ENCODE data around the gene HOXD9.

Gene HOXD9

GRCh38 chr2:176152350-176153181 lies 30.0 kb downstream of the HOXD9 start:
- DNase-seq (ENCODE audit: low spot score), result no peak

- no peak for DNase-seq (ENCODE audit: low spot score)
These were observed 32.2 kb downstream of the HOXD9 start for GRCh38 chr2:176154576-176155252.

- no peak for DNase-seq (ENCODE audit: low spot score)
These were observed 33.0 kb downstream of the HOXD9 start for GRCh38 chr2:176155356-176156044.

- DNase-seq (ENCODE audit: low spot score), result no peak
These were observed 33.8 kb downstream of the HOXD9 start for GRCh38 chr2:176156301-176156806.

- no peak for DNase-seq (ENCODE audit: low spot score)
These were observed 34.4 kb downstream of the HOXD9 start, which contains the start of gene HOXD3 for GRCh38 chr2:176156807-176157498. Gene HOXD3 (plus strand): TSS chr2:176157307. CDS start chr2:176169115, 11,808 bp downstream.

- DNase-seq (ENCODE audit: low spot score), result no peak
These were observed 35.1 kb downstream of the HOXD9 start for GRCh38 chr2:176157499-176158185.

GRCh38 chr2:176158186-176158591 lies 35.7 kb downstream of the HOXD9 start:
- no peak for DNase-seq (ENCODE audit: low spot score)

GRCh38 chr2:176158855-176159662 lies 36.5 kb downstream of the HOXD9 start:
- no peak for DNase-seq (ENCODE audit: low spot score)

- DNase-seq (ENCODE audit: low spot score), result no peak
These were observed 37.2 kb downstream of the HOXD9 start for GRCh38 chr2:176159663-176160250.

- no peak for DNase-seq (ENCODE audit: low spot score)
These were observed 37.9 kb downstream of the HOXD9 start for GRCh38 chr2:176160251-176160985.

- DNase-seq (ENCODE audit: low spot score), result no peak
These were observed 38.7 kb downstream of the HOXD9 start for GRCh38 chr2:176160986-176161824.

GRCh38 chr2:176161825-176162626 lies 39.5 kb downstream of the HOXD9 start:
- DNase-seq (ENCODE audit: low spot score), result no peak

GRCh38 chr2:176162911-176163671 lies 40.6 kb downstream of the HOXD9 start:
- no peak for DNase-seq (ENCODE audit: low spot score)

- DNase-seq (ENCODE audit: low spot score), result no peak
These were observed 41.1 kb downstream of the HOXD9 start for GRCh38 chr2:176163672-176164056.

GRCh38 chr2:176164201-176164600 lies 41.7 kb downstream of the HOXD9 start:
- no peak for DNase-seq (ENCODE audit: low spot score)

GRCh38 chr2:176164611-176165369 lies 42.3 kb downstream of the HOXD9 start:
- DNase-seq (ENCODE audit: low spot score), result no peak
